SU-DHL-6 (cell line): Measurements from ENCODE around the gene TRAPPC2L.

Experiments
- CTCF ChIP-seq: fragments of 200-600 bp; sonication (generic); IDR thresholded peaks from one replicate; pipeline ENCODE4 v1.5.1; 2017; ENCODE audit warnings: antibody characterized with exemption, mild to moderate bottlenecking, low read length, moderate library complexity; ENCODE audit not compliant: insufficient read depth, poor library complexity, severe bottlenecking
- EZH2phosphoT487 ChIP-seq: fragments of 200-600 bp; sonication (generic), shearing (Covaris generic); conservative IDR thresholded peaks from 2 replicates; pipeline ENCODE4 v1.6.1; 2018; ENCODE audit warnings: mild to moderate bottlenecking, antibody characterized with exemption, low read length, moderate library complexity, mixed read lengths

DNA sequence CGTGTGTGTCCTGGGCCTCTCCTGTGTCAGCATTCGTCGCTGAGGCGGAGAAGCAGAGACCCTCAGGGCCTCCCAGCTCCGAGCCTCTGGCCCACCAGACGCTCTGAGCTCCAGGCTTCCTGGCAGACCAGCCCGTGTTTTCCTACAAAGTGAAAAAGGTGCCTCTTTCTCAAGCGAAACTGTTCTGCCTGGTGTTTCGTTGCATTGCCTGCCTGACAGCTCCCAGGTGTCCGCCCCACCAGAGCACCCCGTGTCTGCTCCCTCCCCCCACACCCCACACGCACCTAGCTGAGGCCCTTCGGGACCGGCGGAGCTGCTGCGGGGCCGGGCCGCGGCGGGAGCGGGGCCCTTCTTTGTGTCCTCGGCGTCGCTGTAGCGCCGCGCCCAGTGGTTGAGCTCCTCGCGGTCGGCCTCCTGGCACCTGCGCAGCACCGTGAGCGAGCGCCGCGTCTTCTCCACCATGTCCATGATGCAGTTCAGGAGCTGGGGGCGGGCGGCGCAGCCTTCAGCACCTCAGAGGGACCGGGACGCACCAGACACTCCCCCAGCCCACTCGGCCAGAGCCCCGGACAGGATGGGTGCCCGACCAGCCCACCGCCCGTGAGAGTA is 24.2 kb downstream of the TRAPPC2L start:
- TF ChIP-seq EZH2phosphoT487 (no peak), CTCF (no peak)
